IMR-90 (cell line): ENCODE results near the gene PSMA4.

ENCODE experiments used
- CEBPB ChIP-seq: IDR thresholded peaks from 2 replicates; pipeline ENCODE4 v1.6.1; 2012; ENCODE audit warnings: low read depth, low read length, improper control_type of control experiment
- CTCF ChIP-seq: conservative IDR thresholded peaks from 2 replicates; pipeline ENCODE4 v1.5.1; 2012; ENCODE audit warnings: mild to moderate bottlenecking, low read depth, low read length, improper control_type of control experiment
- FOS ChIP-seq: fragments of 150-350 bp; IDR thresholded peaks from 2 replicates; pipeline ENCODE4 v1.6.1; 2016; ENCODE audit warnings: low read depth, low read length
- MAFK ChIP-seq: IDR thresholded peaks from 2 replicates; pipeline ENCODE4 v1.6.1; 2012; ENCODE audit warnings: low read depth, low read length, improper control_type of control experiment
- MAZ ChIP-seq: IDR thresholded peaks from 2 replicates; pipeline ENCODE4 v1.6.1; 2012; ENCODE audit warnings: low read depth, mild to moderate bottlenecking, low read length, improper control_type of control experiment, moderate library complexity, borderline replicate concordance
- MXI1 ChIP-seq: IDR thresholded peaks from 2 replicates; pipeline ENCODE4 v1.6.1; 2012; ENCODE audit warnings: low read depth, mild to moderate bottlenecking, low read length, moderate library complexity, borderline replicate concordance
- NFE2L2 ChIP-seq: fragments of 150-350 bp; IDR thresholded peaks from 2 replicates; pipeline ENCODE4 v1.6.1; 2016; ENCODE audit warnings: low read depth, mild to moderate bottlenecking, low read length
- POLR2A ChIP-seq: IDR thresholded peaks from 2 replicates; pipeline ENCODE4 v1.6.1; 2012; ENCODE audit warnings: mild to moderate bottlenecking, low read depth, low read length
- RAD21 ChIP-seq: IDR thresholded peaks from 2 replicates; pipeline ENCODE4 v1.6.1; 2012; ENCODE audit warnings: low read length, improper control_type of control experiment
- RFX5 ChIP-seq: IDR thresholded peaks from 2 replicates; pipeline ENCODE4 v1.8.0; 2012; ENCODE audit warnings: low read depth, mild to moderate bottlenecking, low read length, moderate library complexity
- USF2 ChIP-seq: fragments of 150-350 bp; IDR thresholded peaks from 2 replicates; pipeline ENCODE4 v1.6.1; 2017; ENCODE audit warnings: mild to moderate bottlenecking, antibody characterized with exemption, low read length, low read depth
- TF ChIP-seq, protein P1 (sequence below): fragments of 150-350 bp; IDR thresholded peaks from 2 replicates; pipeline ENCODE4 v1.6.1; 2016; ENCODE audit warnings: low read depth, mild to moderate bottlenecking, low read length, moderate library complexity, borderline replicate concordance

DNA sequence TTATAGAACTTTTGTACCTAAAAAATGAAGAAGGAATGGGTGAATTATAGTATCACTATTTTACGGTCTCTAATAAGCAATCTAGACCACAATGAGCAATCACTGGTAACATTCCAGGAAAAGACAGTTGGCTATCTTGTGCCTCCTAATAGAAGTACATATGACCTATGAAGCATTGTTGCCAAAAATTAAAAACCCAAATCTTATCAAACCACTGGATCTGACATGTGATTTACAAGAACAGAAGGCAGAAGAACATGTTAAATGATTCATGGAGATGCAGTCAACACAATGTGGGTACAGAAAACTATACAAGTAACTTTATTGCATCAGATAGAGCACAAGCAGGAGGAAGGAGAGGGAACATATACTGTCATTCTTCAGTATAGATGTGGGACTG is 47.4 kb upstream of the PSMA4 start:
- TF ChIP-seq CEBPB (no peak), CTCF (no peak), MAFK (no peak), USF2 (no peak), RFX5 (no peak), POLR2A (no peak), MXI1 (no peak), NFE2L2 (no peak), RAD21 (no peak), MAZ (no peak), FOS (no peak)
- TF ChIP-seq, protein P1, sequence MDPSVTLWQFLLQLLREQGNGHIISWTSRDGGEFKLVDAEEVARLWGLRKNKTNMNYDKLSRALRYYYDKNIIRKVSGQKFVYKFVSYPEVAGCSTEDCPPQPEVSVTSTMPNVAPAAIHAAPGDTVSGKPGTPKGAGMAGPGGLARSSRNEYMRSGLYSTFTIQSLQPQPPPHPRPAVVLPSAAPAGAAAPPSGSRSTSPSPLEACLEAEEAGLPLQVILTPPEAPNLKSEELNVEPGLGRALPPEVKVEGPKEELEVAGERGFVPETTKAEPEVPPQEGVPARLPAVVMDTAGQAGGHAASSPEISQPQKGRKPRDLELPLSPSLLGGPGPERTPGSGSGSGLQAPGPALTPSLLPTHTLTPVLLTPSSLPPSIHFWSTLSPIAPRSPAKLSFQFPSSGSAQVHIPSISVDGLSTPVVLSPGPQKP, result no peak
